ES-I3 (cell line): Measurements from ENCODE around the gene SIGMAR1.
"Not testable (repeated sequence)": the region's sequence is repeated elsewhere in the genome, so short reads cannot be mapped to it uniquely, and the experiment has no call there.

ENCODE experiments used
- H3K36me3 ChIP-seq: 2 replicates; pipeline ENCODE4 v1.6.1; 2013; ENCODE audit warnings: mild to moderate bottlenecking, low read length, control low read depth, moderate library complexity; ENCODE audit not compliant: insufficient read depth
- H3K4me1 ChIP-seq: 2 replicates; pipeline ENCODE4 v1.6.1; 2013; ENCODE audit warnings: mild to moderate bottlenecking, control low read depth, low read length; ENCODE audit not compliant: insufficient read depth
- H3K9ac ChIP-seq: 2 replicates; pipeline ENCODE4 v1.6.1; 2013; ENCODE audit warnings: low read depth, mild to moderate bottlenecking, low read length, moderate library complexity
- H3K9me3 ChIP-seq: 2 replicates; pipeline ENCODE4 v1.6.1; 2013; ENCODE audit warnings: mild to moderate bottlenecking, low read length, moderate library complexity; ENCODE audit not compliant: control insufficient read depth, insufficient read depth

Gene SIGMAR1

GRCh38 chr9:34650816-34651215 lies 13.2 kb upstream of the SIGMAR1 start:
- H3K9ac ChIP-seq: no peak overlapping the region
- H3K36me3 ChIP-seq: no peaks in the 10 kb centered on the region
- peaks cover 36% of the 10 kb centered on the region for H3K4me1 ChIP-seq
- no peaks in the 10 kb centered on the region for H3K9me3 ChIP-seq

- no peak overlapping the region for H3K9ac ChIP-seq
- no peaks in the 10 kb centered on the region for H3K9me3 ChIP-seq
- H3K36me3 ChIP-seq: no peaks in the 10 kb centered on the region
- H3K4me1 ChIP-seq: peaks cover 41% of the 10 kb centered on the region
These were observed 11.1 kb upstream of the SIGMAR1 start for GRCh38 chr9:34648673-34649072.

DNA sequence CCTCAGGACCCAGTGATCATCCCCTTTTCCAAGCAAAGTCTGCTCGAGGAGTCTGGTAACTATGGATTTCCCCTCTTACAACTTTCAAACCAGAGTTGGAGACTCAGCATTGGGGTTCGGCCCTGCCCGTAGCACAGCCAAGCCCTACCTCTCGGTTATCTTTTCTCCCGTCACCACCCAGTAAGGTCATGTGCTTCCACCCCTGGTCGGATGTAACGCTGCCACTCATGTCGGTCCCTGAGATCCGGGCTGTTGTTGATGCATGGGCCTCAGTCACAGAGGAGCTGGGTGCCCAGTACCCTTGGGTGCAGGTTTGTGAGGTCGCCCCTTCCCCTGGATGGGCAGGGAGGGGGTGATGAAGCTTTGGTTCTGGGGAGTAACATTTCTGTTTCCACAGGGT lies 10.1 kb upstream of the SIGMAR1 start:
- H3K4me1 ChIP-seq: peaks cover 31% of the 10 kb centered on the region
- peak overlapping the region; percentile 74; the same call in 1 of the 2 replicates for H3K9ac ChIP-seq
- H3K36me3 ChIP-seq: no peaks in the 10 kb centered on the region
- no peaks in the 10 kb centered on the region for H3K9me3 ChIP-seq

GRCh38 chr9:34647084-34647403 lies 9.5 kb upstream of the SIGMAR1 start:
- no peaks in the 10 kb centered on the region for H3K9me3 ChIP-seq
- H3K9ac ChIP-seq: peak overlapping the region; percentile 74
- no peaks in the 10 kb centered on the region for H3K36me3 ChIP-seq
- H3K4me1 ChIP-seq: peaks cover 26% of the 10 kb centered on the region

DNA sequence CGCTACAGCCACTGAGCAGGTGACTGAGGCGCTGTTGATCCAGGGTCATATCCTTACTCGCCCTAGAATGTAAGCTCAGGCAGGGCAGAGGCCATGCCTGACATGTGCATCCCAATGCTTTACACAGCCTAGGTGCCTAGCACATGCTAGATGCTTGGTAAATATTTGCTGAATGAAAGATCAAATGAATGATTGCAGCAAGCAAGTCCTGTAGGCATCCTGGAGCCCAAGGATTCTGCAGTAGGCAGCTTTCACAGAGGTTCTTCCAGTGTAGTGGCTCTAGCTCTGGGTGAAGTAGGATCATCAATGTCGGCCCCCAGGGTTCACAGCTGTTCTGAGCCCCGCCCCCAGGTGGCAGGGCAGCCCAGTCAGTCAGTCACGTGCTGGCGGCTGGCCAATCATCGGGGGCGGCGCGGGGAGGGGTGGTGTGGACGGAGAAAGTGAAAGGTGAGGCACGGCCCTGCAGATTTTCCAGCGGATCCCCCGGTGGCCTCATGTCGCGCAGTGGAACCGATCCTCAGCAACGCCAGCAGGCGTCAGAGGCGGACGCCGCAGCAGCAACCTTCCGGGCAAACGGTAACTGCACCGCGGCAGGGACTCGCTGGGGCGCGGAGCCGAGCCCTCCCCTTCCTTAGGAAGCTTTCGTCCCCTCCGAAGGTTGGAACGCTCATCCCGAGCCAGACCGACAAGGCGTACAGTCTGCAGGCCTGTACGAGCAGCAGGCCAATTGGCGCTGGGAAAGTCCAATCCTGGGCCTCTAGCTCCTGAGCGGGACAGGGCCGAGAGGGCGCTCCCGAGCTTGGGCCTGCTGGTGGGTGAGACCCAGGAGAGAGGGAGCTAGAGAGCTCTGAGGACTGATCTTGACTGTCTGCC lies 8.9 kb upstream of the SIGMAR1 start, which contains the start of gene GALT:
Gene GALT (plus strand): TSS at position 465 of the 873 bp plus-strand sequence. CDS start 30 bp downstream, at position 495.
- H3K9ac ChIP-seq: peak within 1 kb of the TSS; percentile 74
- H3K4me1 ChIP-seq: peaks cover 22% of the 10 kb centered on the region
- no peaks in the 10 kb centered on the region for H3K36me3 ChIP-seq
- H3K9me3 ChIP-seq: no peaks in the 10 kb centered on the region

DNA sequence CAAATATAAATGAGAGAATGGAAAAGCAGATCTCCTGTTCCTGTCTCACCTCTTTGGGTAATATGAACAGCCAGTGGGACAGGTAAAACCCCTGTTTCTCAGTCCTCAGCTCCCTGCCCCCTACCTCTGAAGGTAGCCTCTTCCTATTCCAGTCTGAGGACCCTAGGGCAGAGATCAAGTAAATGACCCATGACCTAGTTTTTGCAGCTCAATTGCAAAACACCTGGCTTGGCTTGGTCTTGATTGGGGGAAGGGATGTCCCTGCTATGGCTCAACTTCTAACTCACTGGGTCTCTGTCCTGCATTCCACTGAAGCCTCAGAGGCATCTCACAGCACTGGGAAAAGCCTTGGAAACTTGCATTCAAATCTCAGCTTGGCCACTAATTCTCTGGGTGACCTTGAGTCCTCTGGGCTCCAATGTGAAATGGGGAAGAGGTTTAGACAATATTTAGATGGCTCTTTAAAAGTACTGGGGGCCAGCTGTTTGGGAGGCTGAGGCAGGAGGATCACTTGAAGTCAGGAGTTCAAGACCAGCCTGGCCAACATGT lies 7.3 kb upstream of the SIGMAR1 start:
- H3K36me3 ChIP-seq: no peaks in the 10 kb centered on the region
- H3K9ac ChIP-seq: no peak overlapping the region
- peaks cover 19% of the 10 kb centered on the region for H3K4me1 ChIP-seq
- H3K9me3 ChIP-seq: no peaks in the 10 kb centered on the region

DNA sequence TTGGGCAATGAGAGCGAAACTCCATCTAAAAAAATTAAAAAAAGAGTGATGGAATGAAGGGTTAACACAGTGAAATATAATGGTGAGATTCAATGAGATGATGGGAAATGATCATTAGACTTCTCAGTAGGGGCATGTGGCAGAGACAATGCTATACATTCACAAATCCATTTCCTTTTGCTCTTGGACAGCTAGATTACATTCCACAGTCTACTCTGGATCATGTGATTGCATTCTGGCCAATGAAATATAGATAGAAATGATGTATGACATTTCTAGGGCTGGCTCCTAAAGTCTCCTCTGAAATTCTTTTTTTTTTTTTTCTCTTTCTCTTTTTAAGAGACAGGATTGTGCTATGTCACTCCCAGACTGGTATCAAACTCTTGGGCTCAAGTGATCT lies 5.1 kb upstream of the SIGMAR1 start:
- Histone ChIP-seq H3K36me3 (no peaks in the 10 kb centered on the region), H3K9ac (no peak overlapping the region), H3K4me1 (peaks cover 24% of the 10 kb centered on the region), H3K9me3 (no peaks in the 10 kb centered on the region)

DNA sequence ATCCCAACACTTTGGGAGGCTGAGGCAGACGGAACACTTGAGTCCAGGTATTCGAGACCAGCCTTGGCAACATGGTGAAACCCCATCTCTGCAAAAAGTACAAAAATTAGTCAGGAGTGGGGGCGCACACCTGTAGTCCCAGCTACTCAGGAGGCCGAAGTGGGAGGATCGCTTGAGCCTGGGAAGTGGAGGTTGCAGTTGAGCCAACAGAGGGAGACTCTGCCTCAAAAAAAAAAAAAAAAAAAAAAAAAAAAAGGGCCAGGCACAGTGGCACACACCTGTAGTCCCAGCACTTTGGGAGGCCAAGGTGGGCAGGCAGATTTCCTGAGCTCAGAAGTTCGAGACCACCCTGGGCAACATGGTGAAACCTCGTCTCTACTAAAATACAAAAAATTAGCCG lies 1.7 kb upstream of the SIGMAR1 start:
- H3K9ac ChIP-seq, H3K36me3 ChIP-seq, H3K4me1 ChIP-seq, H3K9me3 ChIP-seq: not testable (repeated sequence)

DNA sequence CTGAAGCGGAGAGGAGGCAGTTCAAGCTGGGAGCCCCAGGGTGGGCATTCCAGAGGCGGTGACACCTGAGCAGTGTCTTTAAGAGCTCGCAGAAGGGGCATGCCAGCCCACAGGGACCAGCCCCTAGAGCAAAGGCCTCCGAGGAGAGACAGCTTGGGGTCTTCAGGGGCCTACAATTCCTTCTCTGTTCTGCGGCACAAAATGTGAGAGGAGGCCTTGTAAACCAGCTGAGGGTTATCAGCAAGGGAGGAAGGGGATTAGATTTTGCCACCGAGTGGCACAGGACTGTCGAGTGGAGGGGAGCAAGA lies 505 bp upstream of the SIGMAR1 start:
- Histone ChIP-seq H3K9me3 (no peaks in the 10 kb centered on the region), H3K4me1 (peaks cover 14% of the 10 kb centered on the region), H3K9ac (peak overlapping the region; percentile 70), H3K36me3 (no peaks in the 10 kb centered on the region)

GRCh38 chr9:34636791-34637355 lies 714 bp downstream of the SIGMAR1 start:
- no peaks in the 10 kb centered on the region for H3K9me3 ChIP-seq

DNA sequence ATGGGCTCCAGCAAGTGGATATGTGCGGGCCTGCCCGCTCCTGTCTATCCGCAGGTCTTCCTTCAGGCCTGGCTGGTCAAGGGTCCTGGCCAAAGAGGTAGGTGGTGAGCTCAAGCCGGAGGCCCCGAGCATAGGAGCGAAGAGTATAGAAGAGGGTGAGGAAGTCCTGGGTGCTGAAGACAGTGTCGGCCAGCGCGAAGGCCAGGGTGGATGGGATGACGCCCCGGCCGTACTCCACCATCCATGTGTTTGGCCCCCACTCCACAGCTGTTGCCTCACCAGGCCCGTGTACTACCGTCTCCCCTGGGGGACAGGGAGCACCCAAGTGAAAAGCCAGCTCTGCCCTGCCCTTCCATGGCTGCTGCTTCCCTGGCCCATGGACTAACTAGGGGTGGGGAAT lies 2.0 kb downstream of the SIGMAR1 start:
- Histone ChIP-seq H3K9me3 (no peaks in the 10 kb centered on the region), H3K4me1 (peaks cover 15% of the 10 kb centered on the region), H3K9ac (no peak overlapping the region), H3K36me3 (no peaks in the 10 kb centered on the region)

More at GRCh38 chr9:34636791-34637355, 714 bp downstream of the SIGMAR1 start:
- H3K9ac ChIP-seq: peak overlapping the region; percentile 70
- H3K4me1 ChIP-seq: peaks cover 15% of the 10 kb centered on the region
- H3K36me3 ChIP-seq: no peaks in the 10 kb centered on the region

GRCh38 chr9:34634551-34635248 lies 2.9 kb downstream of the SIGMAR1 start:
- Histone ChIP-seq H3K9ac (no peak overlapping the region), H3K9me3 (no peaks in the 10 kb centered on the region), H3K36me3 (no peaks in the 10 kb centered on the region), H3K4me1 (peaks cover 15% of the 10 kb centered on the region)

- no peaks in the 10 kb centered on the region for H3K36me3 ChIP-seq
- H3K9me3 ChIP-seq: no peaks in the 10 kb centered on the region
- H3K9ac ChIP-seq: no peak overlapping the region
- peaks cover 15% of the 10 kb centered on the region for H3K4me1 ChIP-seq
These were observed 3.6 kb downstream of the SIGMAR1 start for GRCh38 chr9:34633851-34634550.

DNA sequence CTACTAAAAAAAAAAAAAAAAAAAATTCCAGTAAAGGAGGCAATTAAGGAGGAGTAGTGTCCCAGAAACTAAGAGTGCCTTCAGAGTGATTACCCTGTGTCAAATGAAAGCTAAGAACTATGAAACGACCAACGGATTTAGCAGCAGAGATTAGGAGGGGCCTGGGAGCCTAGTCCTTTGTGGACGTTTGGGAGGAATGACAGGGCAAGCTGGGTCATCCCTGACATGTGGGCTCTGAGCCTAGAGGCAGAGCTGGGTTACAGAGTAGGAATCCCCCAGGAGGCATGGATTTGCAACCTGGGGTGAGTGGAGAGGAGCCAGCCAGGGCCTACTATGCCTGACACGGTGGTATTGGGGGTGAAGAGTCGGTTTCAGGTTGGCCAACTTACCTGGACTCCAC lies 4.4 kb downstream of the SIGMAR1 start:
- Histone ChIP-seq H3K36me3 (no peaks in the 10 kb centered on the region), H3K9ac (no peak overlapping the region), H3K9me3 (no peaks in the 10 kb centered on the region), H3K4me1 (peaks cover 11% of the 10 kb centered on the region)
